GM23248 (cell line): ENCODE results near the gene AHSG.

Experiments
- EZH2 ChIP-seq: fragments of 200-600 bp; sonication (generic); IDR thresholded peaks from 2 replicates; pipeline ENCODE4 v1.6.1; 2018; ENCODE audit warnings: antibody characterized with exemption, mild to moderate bottlenecking; ENCODE audit not compliant: insufficient read depth, poor library complexity, severe bottlenecking
- EZH2phosphoT487 ChIP-seq: fragments of 200-600 bp; sonication (generic); IDR thresholded peaks from 2 replicates; pipeline ENCODE4 v1.6.1; 2018; ENCODE audit warnings: antibody characterized with exemption, moderate library complexity, mild to moderate bottlenecking, low read depth; ENCODE audit not compliant: insufficient read depth

DNA sequence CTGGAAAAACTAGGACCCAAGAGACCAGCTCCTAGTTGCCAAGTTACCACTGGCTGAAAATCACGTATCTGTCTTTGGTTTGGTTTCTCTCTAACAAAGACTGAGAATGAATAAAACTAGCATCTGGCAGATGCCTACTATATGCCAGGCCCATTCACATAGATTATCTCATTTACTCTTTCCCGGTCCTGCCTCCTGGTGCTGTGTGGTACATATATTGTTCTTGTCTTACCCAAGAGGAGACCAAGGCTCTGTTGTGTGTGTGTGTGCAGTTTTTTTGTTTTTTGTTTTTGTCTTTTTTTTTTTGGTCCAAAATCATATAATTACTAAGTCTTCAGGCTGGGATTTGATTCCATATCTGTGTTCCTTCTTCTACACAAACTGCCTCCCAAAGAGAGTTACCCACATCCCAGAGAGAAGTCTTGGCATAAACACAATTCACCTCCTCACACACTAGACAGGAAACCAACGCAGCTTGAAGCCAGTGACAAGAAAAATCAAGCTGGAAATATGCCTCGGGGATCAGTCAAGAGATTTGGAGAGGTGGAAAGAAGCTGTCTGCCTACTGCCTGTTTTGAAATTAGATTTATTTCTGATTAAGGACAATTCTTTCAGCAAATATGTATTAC lies 891 bp downstream of the AHSG start:
- TF ChIP-seq EZH2 (no peak), EZH2phosphoT487 (no peak)
